ENCODE results near the gene SLC27A3.

The SLC27A3 gene

DNA sequence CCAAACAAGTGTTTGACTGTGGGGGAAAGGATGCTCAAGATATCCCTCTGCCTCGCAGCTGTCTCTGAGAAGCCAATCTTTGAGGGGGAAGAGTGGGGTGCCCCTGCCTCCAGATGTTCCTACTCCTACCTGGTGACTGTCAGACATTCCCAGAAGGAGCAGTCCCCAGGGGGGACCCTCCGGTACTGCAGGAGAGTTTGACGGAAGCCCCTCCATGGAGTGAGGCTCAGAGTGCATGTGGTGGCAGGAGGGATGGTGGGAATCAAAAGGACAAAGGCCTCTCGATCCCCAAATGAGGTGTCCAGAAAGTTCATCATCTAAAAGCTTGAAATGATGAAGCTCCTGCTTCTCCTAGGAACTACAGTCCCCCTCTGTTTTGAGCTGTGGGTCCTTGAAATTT lies 5.3 kb downstream of the SLC27A3 start:
- TF ChIP-seq, protein P1, sequence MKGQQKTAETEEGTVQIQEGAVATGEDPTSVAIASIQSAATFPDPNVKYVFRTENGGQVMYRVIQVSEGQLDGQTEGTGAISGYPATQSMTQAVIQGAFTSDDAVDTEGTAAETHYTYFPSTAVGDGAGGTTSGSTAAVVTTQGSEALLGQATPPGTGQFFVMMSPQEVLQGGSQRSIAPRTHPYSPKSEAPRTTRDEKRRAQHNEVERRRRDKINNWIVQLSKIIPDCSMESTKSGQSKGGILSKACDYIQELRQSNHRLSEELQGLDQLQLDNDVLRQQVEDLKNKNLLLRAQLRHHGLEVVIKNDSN (IDR thresholded peaks at IDR 0.05) = no peak
- TF ChIP-seq EP300 (IDR thresholded peaks at IDR 0.05; ENCODE audit: borderline replicate concordance) (no peak), EGR1 (IDR thresholded peaks at IDR 0.05) (no peak), RAD21 (IDR thresholded peaks at IDR 0.05; ENCODE audit: low read depth) (no peak), TAF1 (IDR thresholded peaks at IDR 0.05; ENCODE audit: low read depth) (no peak), TCF12 (IDR thresholded peaks at IDR 0.05; ENCODE audit: low read depth) (no peak), ZBTB7A (IDR thresholded peaks at IDR 0.05; ENCODE audit: low read depth) (no peak), NFIC (IDR thresholded peaks at IDR 0.05) (no peak), FOXM1 (IDR thresholded peaks at IDR 0.05; ENCODE audit: borderline replicate concordance, low read depth) (no peak), CREB1 (IDR thresholded peaks at IDR 0.05; ENCODE audit: low read depth) (no peak), YY1 (IDR thresholded peaks at IDR 0.05; ENCODE audit: low read depth) (no peak), CEBPB (IDR thresholded peaks at IDR 0.05) (no peak), TEAD4 (IDR thresholded peaks at IDR 0.05) (no peak)
- TF ChIP-seq, protein P2, sequence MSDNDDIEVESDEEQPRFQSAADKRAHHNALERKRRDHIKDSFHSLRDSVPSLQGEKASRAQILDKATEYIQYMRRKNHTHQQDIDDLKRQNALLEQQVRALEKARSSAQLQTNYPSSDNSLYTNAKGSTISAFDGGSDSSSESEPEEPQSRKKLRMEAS (IDR thresholded peaks at IDR 0.05) = no peak
- TF ChIP-seq, protein P3, sequence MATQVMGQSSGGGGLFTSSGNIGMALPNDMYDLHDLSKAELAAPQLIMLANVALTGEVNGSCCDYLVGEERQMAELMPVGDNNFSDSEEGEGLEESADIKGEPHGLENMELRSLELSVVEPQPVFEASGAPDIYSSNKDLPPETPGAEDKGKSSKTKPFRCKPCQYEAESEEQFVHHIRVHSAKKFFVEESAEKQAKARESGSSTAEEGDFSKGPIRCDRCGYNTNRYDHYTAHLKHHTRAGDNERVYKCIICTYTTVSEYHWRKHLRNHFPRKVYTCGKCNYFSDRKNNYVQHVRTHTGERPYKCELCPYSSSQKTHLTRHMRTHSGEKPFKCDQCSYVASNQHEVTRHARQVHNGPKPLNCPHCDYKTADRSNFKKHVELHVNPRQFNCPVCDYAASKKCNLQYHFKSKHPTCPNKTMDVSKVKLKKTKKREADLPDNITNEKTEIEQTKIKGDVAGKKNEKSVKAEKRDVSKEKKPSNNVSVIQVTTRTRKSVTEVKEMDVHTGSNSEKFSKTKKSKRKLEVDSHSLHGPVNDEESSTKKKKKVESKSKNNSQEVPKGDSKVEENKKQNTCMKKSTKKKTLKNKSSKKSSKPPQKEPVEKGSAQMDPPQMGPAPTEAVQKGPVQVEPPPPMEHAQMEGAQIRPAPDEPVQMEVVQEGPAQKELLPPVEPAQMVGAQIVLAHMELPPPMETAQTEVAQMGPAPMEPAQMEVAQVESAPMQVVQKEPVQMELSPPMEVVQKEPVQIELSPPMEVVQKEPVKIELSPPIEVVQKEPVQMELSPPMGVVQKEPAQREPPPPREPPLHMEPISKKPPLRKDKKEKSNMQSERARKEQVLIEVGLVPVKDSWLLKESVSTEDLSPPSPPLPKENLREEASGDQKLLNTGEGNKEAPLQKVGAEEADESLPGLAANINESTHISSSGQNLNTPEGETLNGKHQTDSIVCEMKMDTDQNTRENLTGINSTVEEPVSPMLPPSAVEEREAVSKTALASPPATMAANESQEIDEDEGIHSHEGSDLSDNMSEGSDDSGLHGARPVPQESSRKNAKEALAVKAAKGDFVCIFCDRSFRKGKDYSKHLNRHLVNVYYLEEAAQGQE (IDR thresholded peaks at IDR 0.05; ENCODE audit: low read depth) = no peak

DNA sequence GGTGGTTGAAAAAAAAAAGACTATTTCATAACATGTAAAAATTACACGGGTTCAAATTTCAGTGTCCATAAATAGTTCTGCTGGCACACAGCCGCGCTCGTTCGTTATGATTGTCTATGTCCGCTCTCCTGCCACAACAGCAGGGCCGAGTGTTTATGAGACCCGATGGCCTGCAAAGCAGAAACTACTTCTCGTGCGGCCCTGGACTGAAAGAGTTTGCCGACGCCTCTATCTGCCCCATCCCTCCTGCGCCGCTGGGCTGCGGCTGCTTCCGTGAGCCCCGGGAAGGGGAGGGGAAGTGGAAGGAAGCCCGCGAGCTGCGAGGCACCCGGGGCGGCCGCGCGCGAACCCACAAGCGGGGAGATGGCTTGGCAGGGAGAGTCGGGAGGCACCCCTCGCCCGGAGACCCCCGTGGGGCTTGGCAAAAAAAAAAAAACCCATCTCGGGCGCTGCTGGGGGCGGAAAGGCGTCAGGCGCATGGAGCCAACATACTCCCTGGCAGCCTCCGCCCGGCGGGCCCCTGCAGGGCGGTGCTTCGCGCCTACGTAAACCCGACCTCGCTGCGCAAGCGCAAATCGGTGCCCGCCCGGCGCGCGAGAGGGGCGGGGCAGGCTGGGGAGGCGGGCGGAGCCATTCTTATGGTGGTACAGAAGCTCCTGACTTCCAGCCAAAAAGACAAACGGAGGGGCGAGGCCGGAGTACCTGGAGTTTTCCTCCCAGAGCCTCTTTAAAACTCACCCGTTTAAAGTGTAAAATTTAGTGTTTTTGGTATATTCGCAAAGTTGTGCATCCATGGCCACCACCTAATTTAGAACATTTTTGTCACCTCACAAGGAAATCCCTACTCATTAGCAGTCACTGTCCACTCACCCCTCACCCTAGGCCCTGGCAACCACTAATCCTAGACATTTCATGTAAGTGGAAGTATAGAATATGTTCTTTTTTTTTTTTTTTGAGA lies 8.3 kb downstream of the SLC27A3 start:
- TF ChIP-seq EGR1 (IDR thresholded peaks at IDR 0.05) = peak; percentile 19; the same call in 1 of the 2 replicates
- no peak for TF ChIP-seq TEAD4 (IDR thresholded peaks at IDR 0.05)
- 0 out of 2 replicates have a peak, but pooled peaks have one; percentile 31 for TF ChIP-seq NFIC (IDR thresholded peaks at IDR 0.05)
- no peak for TF ChIP-seq EP300 (IDR thresholded peaks at IDR 0.05; ENCODE audit: borderline replicate concordance)
- TF ChIP-seq FOXM1 (IDR thresholded peaks at IDR 0.05; ENCODE audit: borderline replicate concordance, low read depth) = no peak
- TF ChIP-seq, protein P1 (IDR thresholded peaks at IDR 0.05) = no peak
- TF ChIP-seq CREB1 (IDR thresholded peaks at IDR 0.05; ENCODE audit: low read depth) = 0 out of 2 replicates have a peak, but pooled peaks have one; percentile 13
- TF ChIP-seq TCF12 (IDR thresholded peaks at IDR 0.05; ENCODE audit: low read depth) = peak; percentile 53; the same call in 1 of the 2 replicates
- TF ChIP-seq ZBTB7A (IDR thresholded peaks at IDR 0.05; ENCODE audit: low read depth) = no peak
- TF ChIP-seq, protein P3 (IDR thresholded peaks at IDR 0.05; ENCODE audit: low read depth) = no peak
- peak; percentile 79 for TF ChIP-seq TAF1 (IDR thresholded peaks at IDR 0.05; ENCODE audit: low read depth)
- TF ChIP-seq CEBPB (IDR thresholded peaks at IDR 0.05) = peak; percentile 25; the same call in 1 of the 2 replicates
- peak; percentile 3; the same call in 1 of the 2 replicates for TF ChIP-seq RAD21 (IDR thresholded peaks at IDR 0.05; ENCODE audit: low read depth)
- TF ChIP-seq, protein P2 (IDR thresholded peaks at IDR 0.05) = peak; percentile 77
- TF ChIP-seq YY1 (IDR thresholded peaks at IDR 0.05; ENCODE audit: low read depth) = 0 out of 2 replicates have a peak, but pooled peaks have one; percentile 56

DNA sequence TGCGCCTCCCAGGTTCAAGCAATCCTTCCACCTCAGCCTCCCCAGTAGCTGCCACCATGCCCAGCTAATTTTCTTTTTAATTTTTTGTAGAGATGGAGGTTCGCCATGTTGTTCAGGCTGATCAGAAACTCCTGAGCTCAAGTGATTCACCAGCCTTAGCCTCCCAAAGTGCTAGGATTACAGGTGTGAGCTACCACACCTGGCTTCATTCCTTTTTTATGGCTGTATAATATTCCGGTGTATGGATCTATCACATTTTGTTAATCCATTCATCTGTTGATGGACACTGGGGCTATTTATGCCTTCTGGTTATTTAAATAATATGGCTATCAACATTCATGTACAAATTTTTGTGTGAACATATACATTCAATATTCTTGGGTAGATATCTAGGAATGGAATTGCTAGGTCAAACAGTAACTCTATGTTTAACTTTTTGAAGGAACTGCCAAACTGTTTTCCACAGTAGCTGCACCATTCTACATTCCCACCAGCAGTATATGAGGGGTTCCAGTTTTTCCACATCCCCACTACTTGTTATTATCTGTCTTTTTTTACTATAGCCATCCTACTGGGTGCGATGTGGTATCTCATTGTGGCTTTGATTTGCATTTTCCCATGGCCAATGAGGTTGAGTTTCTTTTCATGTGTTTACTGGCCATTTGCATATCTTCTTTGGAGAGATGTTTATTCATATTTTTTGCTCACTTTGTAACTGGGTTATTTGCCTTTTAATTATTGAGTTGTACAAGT lies 11.0 kb downstream of the SLC27A3 start:
- no peak for TF ChIP-seq FOXM1 (IDR thresholded peaks at IDR 0.05; ENCODE audit: borderline replicate concordance, low read depth)
- no peak for TF ChIP-seq RAD21 (IDR thresholded peaks at IDR 0.05; ENCODE audit: low read depth)
- TF ChIP-seq YY1 (IDR thresholded peaks at IDR 0.05; ENCODE audit: low read depth) = no peak
- TF ChIP-seq, protein P3 (IDR thresholded peaks at IDR 0.05; ENCODE audit: low read depth) = no peak
- TF ChIP-seq, protein P1 (IDR thresholded peaks at IDR 0.05) = no peak
- TF ChIP-seq EP300 (IDR thresholded peaks at IDR 0.05; ENCODE audit: borderline replicate concordance) = no peak
- TF ChIP-seq NFIC (IDR thresholded peaks at IDR 0.05) = no peak
- TF ChIP-seq ZBTB7A (IDR thresholded peaks at IDR 0.05; ENCODE audit: low read depth) = no peak
- TF ChIP-seq EGR1 (IDR thresholded peaks at IDR 0.05) = no peak
- no peak for TF ChIP-seq CEBPB (IDR thresholded peaks at IDR 0.05)
- no peak for TF ChIP-seq TEAD4 (IDR thresholded peaks at IDR 0.05)
- TF ChIP-seq, protein P2 (IDR thresholded peaks at IDR 0.05) = no peak
- TF ChIP-seq TCF12 (IDR thresholded peaks at IDR 0.05; ENCODE audit: low read depth) = no peak
- TF ChIP-seq TAF1 (IDR thresholded peaks at IDR 0.05; ENCODE audit: low read depth) = no peak
- TF ChIP-seq CREB1 (IDR thresholded peaks at IDR 0.05; ENCODE audit: low read depth) = no peak

Measured in Ishikawa (cell line).